Measurements from ENCODE around the gene GTF3C1.

GTF3C1 gene

DNA sequence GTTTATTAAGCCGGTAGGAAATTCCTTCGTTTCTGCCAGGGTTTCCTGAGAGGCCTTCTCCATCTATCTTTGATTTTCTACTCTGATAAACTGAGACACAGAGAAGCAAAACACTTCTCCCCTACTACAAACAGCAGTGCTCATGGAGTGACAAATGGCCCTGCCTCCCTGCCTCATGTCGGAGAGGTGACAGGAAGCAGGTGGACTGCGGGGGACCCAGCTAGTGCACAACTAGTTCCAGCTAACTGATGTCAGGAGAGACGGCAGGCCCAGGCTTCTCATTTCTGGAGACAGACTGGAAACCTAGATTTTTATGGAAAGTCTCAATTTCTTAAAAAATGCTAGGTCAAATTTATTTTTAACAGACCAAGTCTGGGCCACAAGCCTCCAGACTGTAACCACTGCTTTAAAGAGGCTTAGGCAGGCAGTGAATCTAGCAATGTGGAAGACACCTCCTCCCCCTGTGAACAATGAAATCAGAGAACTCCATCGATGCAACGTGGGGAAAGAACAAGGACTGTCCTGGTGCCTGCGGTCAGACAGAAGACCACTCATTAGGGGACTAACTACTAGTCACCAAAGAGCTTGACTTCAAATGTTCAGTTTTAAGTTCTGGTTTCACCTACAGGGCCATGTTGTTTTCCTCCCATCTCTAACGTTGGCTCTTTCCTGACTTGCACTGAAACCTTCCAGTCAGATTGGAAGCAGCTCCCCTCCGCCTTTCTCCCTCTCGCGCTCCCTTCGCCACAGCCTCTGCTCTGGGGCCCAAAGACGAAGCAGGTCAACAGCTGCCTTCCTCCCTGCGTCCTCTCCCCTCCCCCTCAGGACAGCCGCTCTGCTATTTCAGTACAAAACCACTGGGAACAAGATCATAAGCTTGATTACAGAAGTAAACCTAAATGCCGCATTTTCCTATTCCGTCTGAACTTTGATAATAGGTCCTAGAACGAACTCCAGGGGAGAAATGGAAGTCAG is 17.6 kb downstream of the GTF3C1 start:
- H3K4me3 ChIP-seq (ENCODE audit: insufficient read length, low read depth) = no peak overlapping the region
- H3K4me1 ChIP-seq (ENCODE audit: insufficient read depth, insufficient read length) = no peaks in the 10 kb centered on the region
- no peaks in the 10 kb centered on the region for H3K27me3 ChIP-seq (ENCODE audit: insufficient read depth, insufficient read length)
- no peak overlapping the region for H3K9ac ChIP-seq (ENCODE audit: insufficient read length, low read depth)
- H3K36me3 ChIP-seq (ENCODE audit: insufficient read depth, insufficient read length, low read length) = peaks cover 100% of the 10 kb centered on the region
- DNase-seq (ENCODE audit: low read depth, low spot score) = no peak
- no peak for TF ChIP-seq YY1 (IDR thresholded peaks at IDR 0.05; ENCODE audit: insufficient read depth, insufficient read length)
- TF ChIP-seq ZNF274 (IDR thresholded peaks at IDR 0.05; ENCODE audit: low read depth, low read length) = no peak
- TF ChIP-seq SUZ12 (IDR thresholded peaks at IDR 0.05; ENCODE audit: extremely low read depth, insufficient read depth, insufficient read length) = no peak
- no peaks in the 10 kb centered on the region for H3K9me3 ChIP-seq (ENCODE audit: insufficient read depth, low read length)

GRCh38 chr16:27531186-27531585 is 18.5 kb downstream of the GTF3C1 start:
- Histone ChIP-seq H3K27me3 (ENCODE audit: insufficient read depth, insufficient read length) (no peaks in the 10 kb centered on the region), H3K4me3 (ENCODE audit: insufficient read length, low read depth) (no peak overlapping the region), H3K9ac (ENCODE audit: insufficient read length, low read depth) (no peak overlapping the region), H3K9me3 (ENCODE audit: insufficient read depth, low read length) (peaks cover 7% of the 10 kb centered on the region; the same call in 1 of the 2 replicates), H3K4me1 (ENCODE audit: insufficient read depth, insufficient read length) (no peaks in the 10 kb centered on the region), H3K36me3 (ENCODE audit: insufficient read depth, insufficient read length, low read length) (peaks cover 100% of the 10 kb centered on the region)
- no peak for DNase-seq (ENCODE audit: low read depth, low spot score)
- no peak for TF ChIP-seq SUZ12 (IDR thresholded peaks at IDR 0.05; ENCODE audit: extremely low read depth, insufficient read depth, insufficient read length)
- TF ChIP-seq YY1 (IDR thresholded peaks at IDR 0.05; ENCODE audit: insufficient read depth, insufficient read length) = no peak
- TF ChIP-seq ZNF274 (IDR thresholded peaks at IDR 0.05; ENCODE audit: low read depth, low read length) = no peak

- DNase-seq (ENCODE audit: low read depth, low spot score) = no peak
- Histone ChIP-seq H3K4me1 (ENCODE audit: insufficient read depth, insufficient read length) (no peaks in the 10 kb centered on the region), H3K36me3 (ENCODE audit: insufficient read depth, insufficient read length, low read length) (peaks cover 100% of the 10 kb centered on the region), H3K4me3 (ENCODE audit: insufficient read length, low read depth) (no peak overlapping the region), H3K9me3 (ENCODE audit: insufficient read depth, low read length) (peaks cover 20% of the 10 kb centered on the region), H3K9ac (ENCODE audit: insufficient read length, low read depth) (no peak overlapping the region), H3K27me3 (ENCODE audit: insufficient read depth, insufficient read length) (no peaks in the 10 kb centered on the region)
- TF ChIP-seq SUZ12 (IDR thresholded peaks at IDR 0.05; ENCODE audit: extremely low read depth, insufficient read depth, insufficient read length) = no peak
- TF ChIP-seq ZNF274 (IDR thresholded peaks at IDR 0.05; ENCODE audit: low read depth, low read length) = no peak
- no peak for TF ChIP-seq YY1 (IDR thresholded peaks at IDR 0.05; ENCODE audit: insufficient read depth, insufficient read length)
Observed at GRCh38 chr16:27529962-27530361, 19.8 kb downstream of the GTF3C1 start.

- no peak for DNase-seq (ENCODE audit: low read depth, low spot score)
- Histone ChIP-seq H3K4me1 (ENCODE audit: insufficient read depth, insufficient read length) (peaks cover 4% of the 10 kb centered on the region), H3K27me3 (ENCODE audit: insufficient read depth, insufficient read length) (no peaks in the 10 kb centered on the region), H3K9me3 (ENCODE audit: insufficient read depth, low read length) (peaks cover 20% of the 10 kb centered on the region), H3K36me3 (ENCODE audit: insufficient read depth, insufficient read length, low read length) (peaks cover 98% of the 10 kb centered on the region), H3K4me3 (ENCODE audit: insufficient read length, low read depth) (no peak overlapping the region), H3K9ac (ENCODE audit: insufficient read length, low read depth) (no peak overlapping the region)
- TF ChIP-seq ZNF274 (IDR thresholded peaks at IDR 0.05; ENCODE audit: low read depth, low read length) (no peak), SUZ12 (IDR thresholded peaks at IDR 0.05; ENCODE audit: extremely low read depth, insufficient read depth, insufficient read length) (no peak), YY1 (IDR thresholded peaks at IDR 0.05; ENCODE audit: insufficient read depth, insufficient read length) (no peak)
Observed at GRCh38 chr16:27528294-27528693, 21.4 kb downstream of the GTF3C1 start.

- H3K27me3 ChIP-seq (ENCODE audit: insufficient read depth, insufficient read length) = no peaks in the 10 kb centered on the region
- no peak for TF ChIP-seq SUZ12 (IDR thresholded peaks at IDR 0.05; ENCODE audit: extremely low read depth, insufficient read depth, insufficient read length)
- no peak for TF ChIP-seq ZNF274 (IDR thresholded peaks at IDR 0.05; ENCODE audit: low read depth, low read length)
- TF ChIP-seq YY1 (IDR thresholded peaks at IDR 0.05; ENCODE audit: insufficient read depth, insufficient read length) = no peak
- DNase-seq (ENCODE audit: low read depth, low spot score) = no peak
- peaks cover 20% of the 10 kb centered on the region for H3K9me3 ChIP-seq (ENCODE audit: insufficient read depth, low read length)
- no peak overlapping the region for H3K9ac ChIP-seq (ENCODE audit: insufficient read length, low read depth)
- no peak overlapping the region for H3K4me3 ChIP-seq (ENCODE audit: insufficient read length, low read depth)
- H3K36me3 ChIP-seq (ENCODE audit: insufficient read depth, insufficient read length, low read length) = peaks cover 94% of the 10 kb centered on the region
- peaks cover 4% of the 10 kb centered on the region for H3K4me1 ChIP-seq (ENCODE audit: insufficient read depth, insufficient read length)
Observed at GRCh38 chr16:27526180-27526579, 23.5 kb downstream of the GTF3C1 start.

- TF ChIP-seq YY1 (IDR thresholded peaks at IDR 0.05; ENCODE audit: insufficient read depth, insufficient read length) = no peak
- TF ChIP-seq SUZ12 (IDR thresholded peaks at IDR 0.05; ENCODE audit: extremely low read depth, insufficient read depth, insufficient read length) = no peak
- TF ChIP-seq ZNF274 (IDR thresholded peaks at IDR 0.05; ENCODE audit: low read depth, low read length) = no peak
- Histone ChIP-seq H3K4me1 (ENCODE audit: insufficient read depth, insufficient read length) (peaks cover 4% of the 10 kb centered on the region), H3K4me3 (ENCODE audit: insufficient read length, low read depth) (no peak overlapping the region)
Observed at GRCh38 chr16:27522173-27522707, 27.5 kb downstream of the GTF3C1 start.

More at GRCh38 chr16:27522173-27522707, 27.5 kb downstream of the GTF3C1 start:
- no peaks in the 10 kb centered on the region for H3K27me3 ChIP-seq (ENCODE audit: insufficient read depth, insufficient read length)
- H3K9ac ChIP-seq (ENCODE audit: insufficient read length, low read depth) = no peak overlapping the region
- H3K9me3 ChIP-seq (ENCODE audit: insufficient read depth, low read length) = peaks cover 20% of the 10 kb centered on the region
- peaks cover 91% of the 10 kb centered on the region for H3K36me3 ChIP-seq (ENCODE audit: insufficient read depth, insufficient read length, low read length)
- no peak for DNase-seq (ENCODE audit: low read depth, low spot score)

All from NT2/D1 (cell line).